ENCODE measurements around the gene ZBTB42. TPM values are rescaled to one million over a fixed set of nuclear protein-coding genes. Genes with fewer than 3 reads are reported as not detected.

ZBTB42 gene
- 2.4 TPM for polyA plus RNA-seq (2012; ENCODE audit: insufficient read length, low read depth)

DNA sequence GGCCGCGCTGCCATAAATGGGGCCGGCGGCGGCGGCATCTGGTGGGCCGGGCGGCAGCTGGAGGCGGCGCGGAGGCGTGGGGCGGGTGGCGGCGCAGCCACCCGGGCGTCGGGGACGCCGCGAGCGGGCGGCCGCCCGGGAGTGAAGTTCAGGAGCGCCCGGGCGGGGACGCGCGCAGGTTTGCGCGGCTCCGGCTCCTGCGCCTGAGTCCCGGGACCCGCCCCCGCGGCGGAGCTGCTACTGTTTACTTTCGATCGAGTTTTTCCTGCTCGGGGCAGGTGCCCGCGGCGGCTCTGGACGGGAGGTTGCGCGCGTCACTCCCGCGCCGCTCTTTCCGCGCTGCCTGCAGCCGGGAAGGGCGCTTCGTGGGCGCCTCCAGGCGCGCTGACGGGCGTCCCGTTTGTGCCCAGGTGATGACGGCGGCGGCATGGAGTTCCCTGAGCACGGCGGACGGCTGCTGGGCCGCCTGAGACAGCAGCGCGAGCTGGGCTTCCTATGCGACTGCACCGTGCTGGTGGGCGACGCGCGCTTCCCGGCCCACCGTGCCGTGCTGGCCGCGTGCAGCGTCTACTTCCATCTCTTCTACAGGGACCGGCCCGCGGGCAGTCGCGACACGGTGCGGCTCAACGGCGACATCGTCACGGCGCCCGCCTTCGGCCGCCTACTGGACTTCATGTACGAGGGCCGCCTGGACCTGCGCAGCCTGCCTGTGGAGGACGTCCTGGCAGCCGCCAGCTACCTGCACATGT lies at the start of gene ZBTB42:
ZBTB42 (plus strand) TSS at position 331 of the 749 bp plus-strand sequence; CDS start at position 428, 97 bp downstream.
- TF ChIP-seq POLR2AphosphoS5 (IDR thresholded peaks at IDR 0.05; ENCODE audit: low read depth, low read length), result no peak
- no peak for TF ChIP-seq FOXP2 (optimal IDR thresholded peaks at IDR 0.05; ENCODE audit: borderline replicate concordance, extremely low read depth, extremely low read length, insufficient read depth)
- TF ChIP-seq, protein P1, sequence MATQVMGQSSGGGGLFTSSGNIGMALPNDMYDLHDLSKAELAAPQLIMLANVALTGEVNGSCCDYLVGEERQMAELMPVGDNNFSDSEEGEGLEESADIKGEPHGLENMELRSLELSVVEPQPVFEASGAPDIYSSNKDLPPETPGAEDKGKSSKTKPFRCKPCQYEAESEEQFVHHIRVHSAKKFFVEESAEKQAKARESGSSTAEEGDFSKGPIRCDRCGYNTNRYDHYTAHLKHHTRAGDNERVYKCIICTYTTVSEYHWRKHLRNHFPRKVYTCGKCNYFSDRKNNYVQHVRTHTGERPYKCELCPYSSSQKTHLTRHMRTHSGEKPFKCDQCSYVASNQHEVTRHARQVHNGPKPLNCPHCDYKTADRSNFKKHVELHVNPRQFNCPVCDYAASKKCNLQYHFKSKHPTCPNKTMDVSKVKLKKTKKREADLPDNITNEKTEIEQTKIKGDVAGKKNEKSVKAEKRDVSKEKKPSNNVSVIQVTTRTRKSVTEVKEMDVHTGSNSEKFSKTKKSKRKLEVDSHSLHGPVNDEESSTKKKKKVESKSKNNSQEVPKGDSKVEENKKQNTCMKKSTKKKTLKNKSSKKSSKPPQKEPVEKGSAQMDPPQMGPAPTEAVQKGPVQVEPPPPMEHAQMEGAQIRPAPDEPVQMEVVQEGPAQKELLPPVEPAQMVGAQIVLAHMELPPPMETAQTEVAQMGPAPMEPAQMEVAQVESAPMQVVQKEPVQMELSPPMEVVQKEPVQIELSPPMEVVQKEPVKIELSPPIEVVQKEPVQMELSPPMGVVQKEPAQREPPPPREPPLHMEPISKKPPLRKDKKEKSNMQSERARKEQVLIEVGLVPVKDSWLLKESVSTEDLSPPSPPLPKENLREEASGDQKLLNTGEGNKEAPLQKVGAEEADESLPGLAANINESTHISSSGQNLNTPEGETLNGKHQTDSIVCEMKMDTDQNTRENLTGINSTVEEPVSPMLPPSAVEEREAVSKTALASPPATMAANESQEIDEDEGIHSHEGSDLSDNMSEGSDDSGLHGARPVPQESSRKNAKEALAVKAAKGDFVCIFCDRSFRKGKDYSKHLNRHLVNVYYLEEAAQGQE (IDR thresholded peaks at IDR 0.05; ENCODE audit: insufficient read depth in 1 of 2, low read depth in 2 of 2, low read length in 2 of 2), result no peak
- TF ChIP-seq TAF1 (IDR thresholded peaks at IDR 0.05; ENCODE audit: borderline replicate concordance, insufficient read depth, low read length), result no peak
- no peak for TF ChIP-seq SIN3A (IDR thresholded peaks at IDR 0.05; ENCODE audit: borderline replicate concordance, insufficient read depth, low read length)

DNA sequence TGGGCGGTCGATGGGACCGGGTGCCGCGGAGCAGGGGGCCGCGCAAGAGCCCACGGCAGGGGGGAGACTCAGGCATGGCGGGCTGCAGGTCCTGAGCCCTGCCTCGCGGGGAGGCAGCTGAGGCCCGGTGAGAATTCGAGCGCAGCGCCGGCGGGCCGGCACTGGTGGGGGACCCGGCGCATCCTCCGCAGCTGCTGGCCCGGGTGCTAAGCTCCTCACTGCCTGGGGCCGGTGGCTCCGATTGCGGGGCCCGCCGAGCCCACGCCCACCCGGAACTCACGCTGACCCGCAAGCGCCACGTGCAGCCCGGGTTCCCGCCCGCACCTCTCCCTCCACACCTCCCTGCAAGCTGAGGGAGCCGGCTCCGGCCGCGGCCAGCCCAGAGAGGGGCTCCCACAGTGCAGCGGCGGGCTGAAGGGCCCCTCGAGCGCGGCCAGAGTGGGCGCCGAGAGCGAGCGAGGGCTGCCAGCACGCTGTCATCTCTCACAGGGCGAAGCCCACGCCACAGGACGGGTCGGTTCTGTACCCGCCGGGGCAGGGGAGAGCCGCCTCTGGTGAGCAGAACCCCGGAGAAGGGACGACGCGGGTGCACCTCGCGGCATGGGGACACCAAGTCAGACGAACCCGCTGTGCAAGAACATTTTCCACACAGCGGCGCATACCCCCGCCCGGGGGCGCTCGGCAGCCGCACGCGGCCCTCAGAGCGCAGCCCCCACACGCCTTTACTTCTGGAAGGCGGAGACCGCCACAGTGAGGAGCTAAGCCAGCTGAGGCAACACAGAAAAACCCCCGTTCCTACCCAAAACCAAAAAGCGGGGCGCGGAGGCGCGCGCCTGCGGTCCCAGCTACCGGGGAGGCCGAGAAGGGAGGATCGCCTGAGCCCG lies 49.1 kb upstream of the ZBTB42 start:
- TF ChIP-seq SIN3A (IDR thresholded peaks at IDR 0.05; ENCODE audit: borderline replicate concordance, insufficient read depth, low read length), result no peak
- no peak for TF ChIP-seq FOXP2 (optimal IDR thresholded peaks at IDR 0.05; ENCODE audit: borderline replicate concordance, extremely low read depth, extremely low read length, insufficient read depth)
- TF ChIP-seq, protein P1 (IDR thresholded peaks at IDR 0.05; ENCODE audit: insufficient read depth in 1 of 2, low read depth in 2 of 2, low read length in 2 of 2), result no peak
- no peak for TF ChIP-seq POLR2AphosphoS5 (IDR thresholded peaks at IDR 0.05; ENCODE audit: low read depth, low read length)
- no peak for TF ChIP-seq TAF1 (IDR thresholded peaks at IDR 0.05; ENCODE audit: borderline replicate concordance, insufficient read depth, low read length)

DNA sequence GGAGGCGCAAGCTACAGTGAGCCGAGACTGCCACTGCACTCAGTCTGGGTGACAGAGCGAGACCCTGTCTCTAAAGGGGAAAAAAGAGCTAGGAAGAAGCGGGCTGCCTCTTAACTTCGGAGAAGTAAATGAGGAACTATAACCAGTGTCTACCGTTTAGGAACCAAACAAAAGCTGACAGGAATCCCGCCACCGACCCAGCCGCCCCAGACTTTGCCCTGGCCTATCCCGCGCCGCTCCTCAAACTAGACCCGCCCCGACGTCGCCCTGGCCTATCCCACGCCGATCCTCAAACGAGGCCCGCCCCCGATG lies 48.5 kb upstream of the ZBTB42 start:
- TF ChIP-seq TAF1 (IDR thresholded peaks at IDR 0.05; ENCODE audit: borderline replicate concordance, insufficient read depth, low read length) (no peak), POLR2AphosphoS5 (IDR thresholded peaks at IDR 0.05; ENCODE audit: low read depth, low read length) (no peak), FOXP2 (optimal IDR thresholded peaks at IDR 0.05; ENCODE audit: borderline replicate concordance, extremely low read depth, extremely low read length, insufficient read depth) (no peak), SIN3A (IDR thresholded peaks at IDR 0.05; ENCODE audit: borderline replicate concordance, insufficient read depth, low read length) (no peak)
- TF ChIP-seq, protein P1 (IDR thresholded peaks at IDR 0.05; ENCODE audit: insufficient read depth in 1 of 2, low read depth in 2 of 2, low read length in 2 of 2), result no peak

DNA sequence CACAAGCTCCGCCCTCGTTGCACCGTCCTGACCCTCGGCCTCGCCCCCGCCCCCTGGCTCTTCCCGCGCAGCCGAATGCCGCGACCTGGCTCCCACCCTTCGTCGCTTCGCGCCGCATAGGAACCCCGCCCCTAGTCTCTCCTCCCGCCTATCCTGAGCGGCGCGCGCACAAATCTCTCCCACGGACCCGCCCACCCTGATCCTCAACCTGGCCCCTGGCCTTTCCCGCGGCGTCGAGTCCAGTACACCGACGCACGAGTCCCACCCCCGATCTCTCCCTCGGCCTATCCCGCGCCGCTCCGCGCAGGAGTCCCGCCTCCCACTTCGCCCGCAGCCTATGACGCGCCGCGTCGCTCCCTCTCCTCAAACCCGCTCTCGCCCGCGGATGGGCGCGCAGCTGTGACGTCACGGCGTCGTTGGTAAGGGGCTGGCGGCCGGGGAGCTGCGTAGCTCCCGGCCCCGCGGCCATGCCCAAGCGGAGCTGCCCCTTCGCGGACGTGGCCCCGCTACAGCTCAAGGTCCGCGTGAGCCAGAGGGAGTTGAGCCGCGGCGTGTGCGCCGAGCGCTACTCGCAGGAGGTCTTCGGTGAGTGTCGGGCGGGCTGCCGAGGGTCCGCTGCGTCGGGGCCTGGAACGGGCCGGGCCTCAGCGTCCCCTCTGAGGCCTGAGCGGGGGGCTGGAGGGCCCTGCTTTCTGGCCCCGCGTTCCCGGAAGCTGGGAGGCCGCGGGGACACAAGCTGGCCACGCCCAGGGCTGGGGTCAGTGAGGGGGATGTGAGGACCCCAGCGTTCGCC lies 48.0 kb upstream of the ZBTB42 start, which contains the start of gene SIVA1:
SIVA1 (plus strand) TSS at position 413 of the 793 bp plus-strand sequence; CDS start at position 468, 55 bp downstream.
- TF ChIP-seq SIN3A (IDR thresholded peaks at IDR 0.05; ENCODE audit: borderline replicate concordance, insufficient read depth, low read length) (no peak), FOXP2 (optimal IDR thresholded peaks at IDR 0.05; ENCODE audit: borderline replicate concordance, extremely low read depth, extremely low read length, insufficient read depth) (peak; percentile 84), POLR2AphosphoS5 (IDR thresholded peaks at IDR 0.05; ENCODE audit: low read depth, low read length) (peak; percentile 70; the same call in 1 of the 2 replicates), TAF1 (IDR thresholded peaks at IDR 0.05; ENCODE audit: borderline replicate concordance, insufficient read depth, low read length) (no peak)
- TF ChIP-seq, protein P1 (IDR thresholded peaks at IDR 0.05; ENCODE audit: insufficient read depth in 1 of 2, low read depth in 2 of 2, low read length in 2 of 2), result no peak
